GM12892 (cell line): Measurements from ENCODE around the gene SPIRE1.

Experiments
- DNase-seq: peaks from one replicate; pipeline ENCODE4 v3.0.0; 2011; ENCODE audit not compliant: insufficient read length
- FAIRE-seq: peaks from 2 replicates; lab custom pipeline; 2011; peaks lifted over from hg19 to GRCh38; lab: Jason Lieb, UNC
- POLR2A ChIP-seq: IDR thresholded peaks from 2 replicates; pipeline ENCODE4 v1.6.1; 2011; ENCODE audit warnings: low read depth, low read length, control low read depth
- POLR2AphosphoS5 ChIP-seq: IDR thresholded peaks from 2 replicates; pipeline ENCODE4 v1.6.1; 2011; ENCODE audit warnings: low read depth, low read length, control low read depth
- TAF1 ChIP-seq: IDR thresholded peaks from 2 replicates; pipeline ENCODE4 v1.6.1; 2011; ENCODE audit warnings: low read depth, mild to moderate bottlenecking, control low read depth, low read length, borderline replicate concordance

Gene SPIRE1

GRCh38 chr18:12534820-12535219 is 123.1 kb downstream of the SPIRE1 start:
- FAIRE-seq (no peak), DNase-seq (no peak)
- TF ChIP-seq POLR2AphosphoS5: no peak

GRCh38 chr18:12532661-12533060 is 125.2 kb downstream of the SPIRE1 start:
- FAIRE-seq: no peak
- TF ChIP-seq POLR2AphosphoS5 (no peak), POLR2A (no peak), TAF1 (no peak)
- no peak for DNase-seq

GRCh38 chr18:12531749-12532148 is 126.2 kb downstream of the SPIRE1 start:
- DNase-seq (no peak), FAIRE-seq (no peak)

GRCh38 chr18:12520442-12520992 is 137.4 kb downstream of the SPIRE1 start:
- FAIRE-seq: no peak

More at GRCh38 chr18:12531749-12532148, 126.2 kb downstream of the SPIRE1 start:
- TF ChIP-seq TAF1 (no peak), POLR2AphosphoS5 (no peak), POLR2A (no peak)

GRCh38 chr18:12518832-12519531 is 138.9 kb downstream of the SPIRE1 start:
- FAIRE-seq: no peak
- DNase-seq: no peak
- TF ChIP-seq TAF1 (no peak), POLR2A (no peak), POLR2AphosphoS5 (no peak)

More at GRCh38 chr18:12520442-12520992, 137.4 kb downstream of the SPIRE1 start:
- DNase-seq: no peak
- TF ChIP-seq POLR2AphosphoS5: no peak
- TF ChIP-seq POLR2A: no peak
- no peak for TF ChIP-seq TAF1

DNA sequence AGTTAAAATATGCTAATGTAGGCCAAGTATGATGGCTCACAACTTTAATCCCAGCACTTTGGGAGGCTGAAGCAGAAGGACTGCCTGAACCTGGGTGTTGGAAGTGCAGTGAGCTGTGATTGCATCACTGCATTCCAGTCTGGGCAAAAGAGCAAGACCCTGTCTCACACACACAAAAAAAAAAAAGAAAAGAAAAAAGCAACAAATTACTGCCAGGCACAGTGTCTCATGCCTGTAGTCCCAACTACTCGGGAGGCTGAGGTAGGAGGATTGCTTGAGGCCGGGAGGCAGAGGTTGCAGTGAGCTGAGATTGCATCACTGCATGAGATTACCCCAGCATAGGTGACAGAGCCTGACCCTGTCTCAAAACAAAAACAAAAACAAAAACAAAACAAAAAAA is 139.6 kb downstream of the SPIRE1 start:
- TF ChIP-seq POLR2A (no peak), TAF1 (no peak), POLR2AphosphoS5 (no peak)
- FAIRE-seq (no peak), DNase-seq (no peak)

GRCh38 chr18:12517142-12517825 is 140.6 kb downstream of the SPIRE1 start:
- no peak for TF ChIP-seq POLR2A
- TF ChIP-seq TAF1: no peak
- TF ChIP-seq POLR2AphosphoS5: no peak
- DNase-seq (no peak), FAIRE-seq (no peak)

- no peak for DNase-seq
- FAIRE-seq: no peak
These were observed 141.8 kb downstream of the SPIRE1 start for GRCh38 chr18:12516049-12516630.

DNA sequence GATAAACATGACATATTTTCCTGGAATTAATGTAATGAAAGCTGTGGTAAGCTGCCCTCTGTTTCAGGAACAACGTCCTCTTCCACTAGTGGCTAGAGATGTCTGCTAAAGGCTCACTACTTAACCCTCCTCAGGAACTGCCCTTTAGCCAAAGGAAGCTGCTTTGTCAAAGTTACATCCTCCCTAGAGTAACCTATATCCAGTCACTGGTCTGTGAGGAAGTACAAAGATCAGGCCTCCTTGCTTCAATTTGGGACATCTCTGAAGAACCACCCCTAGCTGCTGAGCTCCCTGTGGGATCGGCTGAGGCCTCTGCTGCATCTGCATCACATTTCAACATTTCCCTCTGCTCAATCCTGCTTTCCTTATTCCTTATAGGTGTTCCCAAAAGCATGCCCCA is 142.4 kb downstream of the SPIRE1 start:
- DNase-seq (no peak), FAIRE-seq (no peak)
- TF ChIP-seq POLR2A (no peak), TAF1 (no peak), POLR2AphosphoS5 (no peak)

More at GRCh38 chr18:12516049-12516630, 141.8 kb downstream of the SPIRE1 start:
- TF ChIP-seq TAF1 (no peak), POLR2A (no peak), POLR2AphosphoS5 (no peak)

DNA sequence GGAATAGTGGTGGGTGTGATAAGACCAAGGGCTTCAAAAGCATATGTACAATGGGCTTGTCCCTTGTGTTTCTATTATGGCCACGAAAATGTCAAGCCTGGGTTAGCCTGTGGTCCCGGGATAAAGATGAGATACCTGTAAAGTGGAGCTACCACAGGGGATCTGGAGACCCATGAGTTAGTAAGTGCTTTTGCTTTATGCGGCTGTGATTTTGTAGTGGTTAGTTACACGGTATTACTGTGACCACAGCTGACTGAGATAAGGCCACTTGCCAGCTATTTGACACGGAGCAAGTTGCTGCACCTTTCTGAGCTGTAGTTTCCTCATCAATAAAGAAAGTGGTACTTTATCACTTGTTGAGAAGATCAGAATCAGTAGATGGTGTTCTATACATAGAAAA is 150.9 kb downstream of the SPIRE1 start:
- no peak for FAIRE-seq
- TF ChIP-seq TAF1 (no peak), POLR2A (no peak), POLR2AphosphoS5 (no peak)

GRCh38 chr18:12500986-12501385 is 156.9 kb downstream of the SPIRE1 start:
- no peak for TF ChIP-seq POLR2AphosphoS5
- TF ChIP-seq POLR2A: no peak
- no peak for TF ChIP-seq TAF1
- FAIRE-seq (no peak), DNase-seq (no peak)

More for the DNA sequence above, 150.9 kb downstream of the SPIRE1 start:
- DNase-seq: no peak
